Limb (tissue), 2 donors: ENCODE results near the gene PLD5.
"Not testable (repeated sequence)": the region's sequence is repeated elsewhere in the genome, so short reads cannot be mapped to it uniquely, and the experiment has no call there.

Experiments
- DNase-seq, 2 donors: peaks; one replicate each; pipeline ENCODE4 v3.0.0-alpha.2; 2016; ENCODE audit errors: extremely low spot score in 2 of 2

PLD5 gene

GRCh38 chr1:242162140-242162539 is 362.4 kb downstream of the PLD5 start:
- no peak for DNase-seq

- DNase-seq, result no peak
Measured at GRCh38 chr1:242147096-242147976, 377.2 kb downstream of the PLD5 start.

GRCh38 chr1:242146652-242147051 is 377.8 kb downstream of the PLD5 start:
- DNase-seq, result no peak

GRCh38 chr1:242140836-242141235 is 383.7 kb downstream of the PLD5 start:
- DNase-seq, result no peak

DNA sequence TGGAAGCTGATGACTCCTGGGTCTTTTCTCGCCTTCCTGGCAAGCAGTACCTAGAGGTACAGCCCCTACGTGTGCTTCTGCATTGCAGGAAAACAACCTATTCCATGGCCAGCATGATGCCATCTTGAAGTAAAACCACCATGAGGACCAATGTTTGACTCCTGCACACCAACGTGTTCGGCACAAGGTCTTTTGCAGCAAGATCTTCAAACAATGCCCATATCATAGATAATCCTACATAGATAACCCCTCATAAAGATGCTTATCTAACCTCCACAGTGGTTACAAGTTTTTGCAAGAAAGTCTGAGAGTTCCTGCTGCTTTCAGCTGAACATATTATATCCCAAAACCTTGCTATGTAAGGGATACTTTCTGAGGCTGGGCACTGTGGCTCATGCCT is 384.5 kb downstream of the PLD5 start:
- no peak for DNase-seq

- no peak for DNase-seq
Measured at GRCh38 chr1:242139442-242139841, 385.1 kb downstream of the PLD5 start.

GRCh38 chr1:242133796-242134195 is 390.7 kb downstream of the PLD5 start:
- no peak for DNase-seq

DNA sequence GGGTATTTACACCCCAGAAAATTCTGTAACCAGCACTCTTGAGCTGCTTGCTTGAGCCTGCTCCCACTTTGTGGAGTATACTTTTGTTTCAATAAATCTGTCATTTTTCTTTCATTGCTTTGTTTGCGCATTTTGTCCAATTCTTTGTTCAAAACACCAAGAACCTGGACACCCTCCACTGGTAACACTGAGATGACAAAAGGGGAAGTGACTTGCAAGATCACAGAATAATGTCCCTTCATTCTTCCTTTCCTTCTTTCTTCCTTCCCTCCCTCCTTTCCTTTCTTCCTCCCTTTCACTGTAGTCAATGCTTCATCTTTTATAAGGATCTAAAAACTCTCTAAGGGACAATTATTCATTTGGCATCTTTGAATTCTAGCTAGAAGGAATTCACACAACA is 391.1 kb downstream of the PLD5 start:
- no peak for DNase-seq

- DNase-seq, result no peak
Measured at GRCh38 chr1:242132121-242132817, 392.2 kb downstream of the PLD5 start.

DNA sequence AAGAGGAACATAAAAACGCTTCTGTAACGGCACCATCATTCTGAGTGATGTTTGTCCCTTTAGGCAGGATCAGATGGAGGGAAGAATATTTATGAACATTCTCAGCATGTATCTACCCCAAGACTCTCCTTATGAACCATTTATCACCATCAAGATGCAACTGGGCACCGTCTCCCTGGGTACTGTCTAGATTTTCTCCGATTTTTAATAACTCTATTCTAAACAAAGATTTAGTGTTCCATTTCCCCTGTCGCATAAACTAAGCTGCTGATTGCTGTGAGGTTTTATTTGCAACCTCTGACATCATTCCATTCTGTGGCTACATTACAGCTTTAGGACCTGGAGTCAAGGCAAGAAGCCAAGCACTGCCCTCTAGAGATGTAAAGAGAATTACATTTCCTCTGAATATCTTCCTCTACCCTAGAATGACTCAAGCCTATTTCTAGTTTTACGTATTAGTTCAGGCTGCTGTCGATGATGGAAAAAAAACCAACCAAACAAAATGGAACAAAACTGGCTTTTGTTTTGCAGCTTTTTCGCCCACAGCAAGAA is 395.5 kb downstream of the PLD5 start:
- peak in 1 of 2 donors; percentile 48 for DNase-seq

GRCh38 chr1:242120432-242120831 is 404.1 kb downstream of the PLD5 start:
- DNase-seq, result no peak

DNA sequence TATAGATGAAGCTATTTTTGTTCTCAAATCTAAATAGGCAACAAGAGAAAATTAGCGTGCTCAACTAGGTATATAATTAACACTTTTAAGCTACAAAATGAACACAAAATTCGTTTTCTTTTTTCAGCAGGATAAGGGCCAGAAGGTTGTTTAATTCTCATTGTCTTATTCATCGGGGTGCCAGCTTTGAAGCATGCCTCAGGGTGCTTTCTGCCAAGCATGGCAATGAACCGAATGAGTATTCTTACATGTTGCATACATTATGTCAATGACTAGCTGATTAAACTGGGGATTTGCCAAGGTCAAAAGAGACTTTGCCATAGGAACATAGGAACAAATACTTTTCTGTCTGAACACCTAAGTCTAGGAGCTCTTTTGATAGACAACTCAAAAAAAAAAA is 423.6 kb downstream of the PLD5 start:
- no peak for DNase-seq

DNA sequence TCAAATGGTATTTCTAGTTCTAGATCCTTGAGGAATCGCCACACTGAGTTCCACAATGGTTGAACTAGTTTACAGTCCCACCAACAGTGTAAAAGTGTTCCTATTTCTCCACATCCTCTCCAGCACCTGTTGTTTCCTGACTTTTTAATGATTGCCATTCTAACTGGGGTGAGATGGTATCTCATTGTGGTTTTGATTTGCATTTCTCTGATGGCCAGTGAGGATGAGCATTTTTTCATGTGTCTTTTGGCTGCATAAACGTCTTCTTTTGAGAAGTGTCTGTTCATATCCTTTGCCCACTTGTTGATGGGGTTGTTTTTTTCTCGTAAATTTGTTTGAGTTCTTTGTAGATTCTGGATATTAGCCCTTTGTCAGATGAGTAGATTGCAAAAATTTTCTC is 427.2 kb downstream of the PLD5 start:
- not testable (repeated sequence) for DNase-seq

DNA sequence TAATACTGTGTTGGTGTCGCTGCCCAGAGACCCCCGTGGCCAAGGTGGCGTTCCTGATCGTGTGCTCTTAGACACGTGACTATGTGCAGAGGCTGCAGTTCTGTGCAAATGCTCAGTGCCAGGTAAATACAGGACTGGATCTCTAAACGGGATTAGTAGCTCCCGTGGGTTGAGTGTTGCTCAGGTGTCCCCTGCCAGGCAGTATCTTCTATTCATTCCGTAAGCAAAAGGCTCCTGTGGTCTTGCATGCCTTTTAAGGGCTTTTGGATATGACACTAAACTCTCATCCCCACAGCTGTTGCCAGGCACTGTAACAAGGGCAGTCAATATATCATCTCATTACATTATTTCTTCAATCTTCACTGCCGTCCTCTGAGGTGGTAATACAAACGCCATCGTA is 431.4 kb downstream of the PLD5 start:
- no peak for DNase-seq

GRCh38 chr1:242089911-242090310 is 434.6 kb downstream of the PLD5 start:
- no peak for DNase-seq

DNA sequence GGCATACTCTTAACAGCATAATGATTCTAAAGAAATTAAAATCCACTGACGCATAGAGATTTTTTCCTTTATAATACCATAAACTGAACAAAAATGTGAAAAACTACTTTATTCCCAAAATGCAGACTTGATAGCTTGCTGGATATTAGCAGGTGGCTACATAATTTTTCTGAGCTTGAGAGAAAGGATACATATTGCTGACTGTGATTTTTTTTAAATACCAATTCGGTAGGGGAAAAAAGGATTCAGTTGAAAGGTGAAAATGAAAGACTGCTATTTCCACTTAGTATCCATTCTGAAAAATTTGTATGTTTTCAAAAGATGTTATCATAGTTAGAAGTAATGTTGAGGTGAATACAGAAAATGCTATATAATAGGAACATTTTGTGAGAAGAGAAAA is 435.6 kb downstream of the PLD5 start:
- no peak for DNase-seq

- no peak for DNase-seq
Measured at GRCh38 chr1:242086706-242087105, 437.8 kb downstream of the PLD5 start.

DNA sequence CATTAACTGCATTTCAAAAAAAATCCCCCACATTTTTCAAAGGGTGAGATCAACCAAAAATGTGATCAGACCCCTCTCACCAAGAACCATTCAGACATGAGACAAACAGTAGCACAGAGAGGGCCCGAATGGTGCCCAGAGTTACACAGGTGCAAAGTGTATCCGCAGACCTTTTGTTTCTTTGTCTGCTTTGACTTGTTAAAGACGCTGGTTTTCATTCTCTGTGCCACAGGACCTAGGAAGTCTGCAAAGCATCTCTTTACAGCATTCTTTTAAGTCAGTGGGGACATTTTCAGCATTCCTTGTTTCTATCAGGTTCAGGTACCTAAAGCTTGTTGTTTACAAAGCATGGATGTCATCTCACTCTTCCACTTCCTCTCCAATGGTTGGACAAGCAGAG is 438.4 kb downstream of the PLD5 start:
- DNase-seq, result no peak

DNA sequence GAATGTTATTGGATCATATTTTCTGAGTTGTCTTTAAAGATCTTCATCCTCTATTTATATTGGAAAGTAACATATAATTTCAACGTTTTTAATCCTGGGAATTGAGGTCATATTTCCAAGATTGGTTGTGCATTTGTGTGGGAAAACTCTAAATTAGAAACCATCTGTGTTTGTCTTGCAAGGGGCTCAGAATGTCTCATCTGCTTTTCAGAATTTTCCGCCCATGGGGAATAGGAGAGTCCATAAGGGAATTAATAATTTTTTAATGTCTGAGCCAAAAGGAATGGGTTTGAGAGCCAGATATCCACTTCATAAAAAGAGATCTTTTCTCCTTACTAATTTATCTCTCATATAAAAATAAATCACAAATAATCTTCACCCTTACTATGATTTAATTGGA is 440.8 kb downstream of the PLD5 start:
- no peak for DNase-seq

- no peak for DNase-seq
Measured at GRCh38 chr1:242081446-242081845, 443.1 kb downstream of the PLD5 start.

GRCh38 chr1:242065813-242066212 is 458.7 kb downstream of the PLD5 start:
- DNase-seq, result no peak

GRCh38 chr1:242062271-242062670 is 462.2 kb downstream of the PLD5 start:
- DNase-seq, result no peak

DNA sequence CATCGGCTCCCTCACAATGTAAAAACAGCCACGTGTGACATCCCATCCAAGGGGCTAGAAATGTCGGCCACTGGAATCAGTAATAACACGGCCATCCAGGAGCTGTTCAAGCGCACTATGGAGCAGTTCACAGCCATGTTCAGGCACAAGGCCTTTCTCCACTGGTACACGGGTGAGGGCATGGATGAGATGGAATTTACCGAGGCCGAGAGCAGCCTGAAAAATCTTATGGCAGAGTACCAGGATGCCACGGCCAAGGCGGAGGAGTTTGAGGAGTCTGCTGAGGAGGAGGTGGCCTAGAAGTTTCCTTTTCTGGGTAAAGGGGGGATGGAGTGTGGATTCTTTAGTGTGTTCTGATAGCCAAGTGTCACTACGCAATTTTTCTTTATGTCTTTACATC is 464.5 kb downstream of the PLD5 start:
- no peak for DNase-seq
